Inflammatory macrophage (primary cell): Measurements from ENCODE around the gene MTAP.

Experiments used
- DNase-seq, 2 donors: peaks; one replicate each; pipeline ENCODE4 v3.0.0-alpha.2; 2020 to 2022

Gene MTAP

GRCh38 chr9:21970800-21971640 is 168.6 kb downstream of the MTAP start:
- DNase-seq, result peak; percentile 40 to 48

- no peak for DNase-seq
These were observed 169.9 kb downstream of the MTAP start for GRCh38 chr9:21972361-21972760.

GRCh38 chr9:21974343-21974721 is 171.9 kb downstream of the MTAP start:
- no peak for DNase-seq

GRCh38 chr9:21974722-21975409 is 172.4 kb downstream of the MTAP start:
- peak; percentile 47 to 60 for DNase-seq

GRCh38 chr9:21976334-21976875 is 174.0 kb downstream of the MTAP start:
- DNase-seq, result no peak

GRCh38 chr9:21982391-21982790 is 180.0 kb downstream of the MTAP start:
- no peak for DNase-seq

- DNase-seq, result peak; percentile 49 to 82
These were observed 180.6 kb downstream of the MTAP start for GRCh38 chr9:21982861-21983560.

- peak; percentile 83 to 87 for DNase-seq
These were observed 181.1 kb downstream of the MTAP start for GRCh38 chr9:21983561-21983935.

GRCh38 chr9:21984101-21984500 is 181.7 kb downstream of the MTAP start:
- DNase-seq, result no peak

GRCh38 chr9:21985964-21986667 is 183.7 kb downstream of the MTAP start:
- DNase-seq, result no peak
